GM19240 (cell line): Measurements from ENCODE around the gene SPON1.
"Not testable (repeated sequence)": the region's sequence is repeated elsewhere in the genome, so short reads cannot be mapped to it uniquely, and the experiment has no call there.

Experiments used
- DNase-seq: peaks from one replicate; pipeline ENCODE4 v3.0.0; 2011; ENCODE audit warnings: low spot score; ENCODE audit not compliant: insufficient read length

The SPON1 gene

DNA sequence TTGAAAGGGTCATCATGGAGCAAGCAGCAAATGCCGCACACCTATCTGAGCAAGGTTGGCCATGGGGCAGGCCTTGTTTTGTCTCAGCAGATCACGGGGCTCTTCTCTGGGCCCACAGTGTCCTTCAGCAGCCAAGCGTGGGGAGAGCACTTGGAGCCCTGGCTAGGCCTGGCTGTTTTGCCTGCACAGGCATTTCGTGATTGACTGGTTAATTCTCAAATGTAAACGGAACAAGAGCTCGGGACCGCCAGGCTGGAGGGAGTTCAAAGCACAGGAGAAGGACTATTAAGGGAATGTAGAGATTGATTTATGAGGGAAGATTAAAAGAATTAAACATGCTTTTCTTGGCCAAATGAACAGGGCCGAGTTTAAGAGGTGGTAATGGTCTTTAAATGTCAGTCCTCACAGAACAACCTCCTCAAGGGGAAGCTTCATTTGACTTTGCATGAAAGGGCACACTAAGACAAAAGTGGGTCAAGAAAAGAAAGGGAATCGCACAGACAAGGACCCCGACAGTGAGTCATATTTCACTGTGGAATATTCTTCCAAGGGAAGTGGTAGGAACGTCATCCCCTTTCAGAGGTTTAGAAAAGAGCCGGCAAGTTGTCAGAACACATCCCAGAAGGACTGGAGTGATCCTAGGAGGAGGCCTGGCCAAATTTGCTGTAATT lies 20.7 kb downstream of the SPON1 start:
- no peak for DNase-seq

DNA sequence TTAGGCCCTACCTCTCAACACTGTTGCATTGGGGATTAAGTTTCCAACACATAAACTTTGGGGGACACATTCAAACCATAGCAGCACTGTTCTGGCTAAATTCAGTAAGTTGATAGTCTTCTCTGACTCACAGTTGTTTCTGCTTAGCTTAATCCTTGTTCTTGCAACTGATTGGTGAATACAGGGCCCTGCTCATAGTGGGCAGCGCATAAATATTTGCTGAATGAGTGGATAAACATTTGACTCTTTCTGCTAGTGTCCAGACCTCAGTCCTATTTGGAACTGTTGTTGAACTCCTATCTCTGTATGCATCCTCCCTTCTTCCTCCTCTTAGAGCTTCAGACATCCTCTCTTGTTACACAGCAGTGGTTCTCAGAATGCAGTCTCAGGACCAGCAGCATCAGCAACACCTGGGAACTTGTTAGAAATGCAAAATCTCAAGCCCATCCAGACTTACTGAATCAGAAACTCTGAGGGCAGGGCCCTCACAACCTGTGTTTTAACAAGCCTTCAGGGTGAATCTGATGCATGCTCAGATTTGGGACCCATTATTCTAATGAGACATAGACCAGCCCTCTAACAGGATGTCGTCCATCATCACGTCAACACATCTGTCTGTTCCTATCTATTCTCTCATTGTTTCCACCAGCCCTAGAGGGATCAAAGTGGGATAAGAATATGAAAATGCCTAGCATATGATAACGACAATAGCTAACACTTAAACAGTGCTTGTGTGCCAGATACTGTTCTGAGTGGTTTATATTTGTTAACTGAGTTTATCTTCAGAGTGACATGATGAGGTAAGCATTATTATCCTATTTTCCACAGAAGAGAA lies 22.3 kb downstream of the SPON1 start:
- DNase-seq, result no peak

DNA sequence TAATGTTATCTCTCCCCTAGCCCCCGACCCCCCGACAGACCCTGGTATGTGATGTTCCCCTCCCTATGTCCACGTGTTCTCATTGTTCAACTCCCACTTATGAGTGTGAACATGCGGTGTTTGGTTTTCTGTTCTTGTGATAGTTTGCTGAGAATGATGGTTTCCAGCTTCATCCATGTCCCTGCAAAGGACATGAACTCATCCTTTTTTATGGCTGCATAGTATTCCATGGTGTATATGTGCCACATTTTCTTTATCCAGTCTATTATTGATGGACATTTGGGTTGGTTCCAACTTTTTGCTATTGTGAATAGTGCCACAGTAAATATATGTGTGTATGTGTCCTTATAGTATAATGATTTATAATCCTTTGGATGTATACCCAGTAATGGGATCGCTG lies 24.2 kb downstream of the SPON1 start:
- not testable (repeated sequence) for DNase-seq

DNA sequence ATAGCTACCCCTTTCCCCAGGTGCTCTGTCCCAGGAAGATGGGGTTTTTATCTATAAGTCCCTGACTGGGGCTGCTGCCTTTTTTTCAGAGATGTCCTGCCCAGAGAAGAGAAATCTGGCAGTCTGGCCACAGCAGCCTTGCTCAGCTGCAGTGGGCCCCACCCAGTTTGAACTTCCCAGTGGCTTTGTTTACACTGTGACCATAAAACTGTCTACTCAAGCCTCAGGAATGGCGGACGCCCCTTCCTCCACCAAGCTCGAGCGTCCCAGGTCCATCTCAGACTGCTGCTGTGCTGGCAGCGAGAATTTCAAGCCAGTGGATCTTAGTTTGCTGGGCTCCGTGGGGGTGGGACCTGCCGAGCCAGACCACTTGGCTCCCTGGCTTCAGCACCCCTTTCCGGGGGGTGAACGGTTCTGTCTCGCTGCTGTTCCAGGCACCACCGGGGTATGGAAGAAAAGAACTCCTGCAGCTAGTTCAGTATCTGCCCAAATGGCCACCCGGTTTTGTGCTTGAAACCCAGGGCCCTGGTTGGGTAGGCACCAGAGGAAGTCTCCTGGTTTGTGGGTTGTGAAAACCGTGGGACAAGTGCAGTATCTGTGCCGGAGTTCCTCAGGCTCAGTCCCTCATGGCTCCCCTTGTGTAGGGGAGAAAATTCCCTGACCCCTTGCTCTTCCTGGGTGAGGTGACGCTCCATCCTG lies 29.8 kb downstream of the SPON1 start:
- not testable (repeated sequence) for DNase-seq

DNA sequence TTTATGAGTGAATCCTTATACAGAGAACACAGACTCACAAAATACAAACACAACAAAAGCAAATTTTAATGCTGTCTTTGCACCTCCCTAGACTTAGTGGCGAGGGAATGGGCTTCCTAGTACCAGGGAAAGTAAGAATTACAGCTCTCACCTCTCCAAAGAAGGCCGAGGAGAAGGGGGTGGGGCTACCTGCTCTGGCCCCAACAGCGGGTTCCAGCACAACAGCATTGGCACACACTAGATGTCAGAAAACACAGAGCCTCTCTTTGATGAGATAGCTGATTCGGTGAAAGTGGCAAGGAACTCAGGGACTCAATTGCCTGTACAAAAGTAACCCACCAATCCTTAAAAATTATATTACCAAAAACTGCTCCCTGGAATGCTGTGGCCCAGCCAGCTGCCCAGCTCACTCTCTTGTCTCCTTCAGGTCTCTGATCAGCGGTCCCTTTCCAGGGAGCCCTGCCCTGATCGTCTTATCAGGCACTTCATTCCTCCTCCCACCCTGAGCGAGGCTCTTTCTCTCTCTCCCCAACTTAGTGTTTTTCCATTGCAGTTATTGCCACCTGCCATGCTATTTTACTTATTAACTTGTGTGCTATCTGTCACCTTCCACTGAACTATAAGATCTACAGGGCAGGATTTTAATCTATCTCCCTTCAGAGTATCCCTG lies 30.7 kb downstream of the SPON1 start:
- no peak for DNase-seq

DNA sequence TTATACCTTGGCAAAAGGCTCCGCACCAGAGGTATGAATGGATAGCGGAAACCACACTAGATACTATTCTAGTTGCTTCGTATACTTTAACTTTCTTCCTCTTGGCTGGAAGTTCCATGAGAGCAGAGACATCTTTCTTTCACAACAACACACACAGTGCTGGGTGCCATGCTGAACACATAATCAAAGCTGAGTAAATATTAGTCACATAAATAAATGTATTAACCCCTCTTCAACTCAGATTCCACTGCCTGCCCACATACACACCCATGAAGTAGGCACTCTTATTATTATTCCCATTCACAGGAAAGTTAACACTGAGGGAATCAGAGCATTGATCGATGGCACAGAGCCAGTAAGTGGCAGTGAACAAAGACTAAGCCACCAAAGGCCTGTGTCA lies 35.4 kb downstream of the SPON1 start:
- no peak for DNase-seq

DNA sequence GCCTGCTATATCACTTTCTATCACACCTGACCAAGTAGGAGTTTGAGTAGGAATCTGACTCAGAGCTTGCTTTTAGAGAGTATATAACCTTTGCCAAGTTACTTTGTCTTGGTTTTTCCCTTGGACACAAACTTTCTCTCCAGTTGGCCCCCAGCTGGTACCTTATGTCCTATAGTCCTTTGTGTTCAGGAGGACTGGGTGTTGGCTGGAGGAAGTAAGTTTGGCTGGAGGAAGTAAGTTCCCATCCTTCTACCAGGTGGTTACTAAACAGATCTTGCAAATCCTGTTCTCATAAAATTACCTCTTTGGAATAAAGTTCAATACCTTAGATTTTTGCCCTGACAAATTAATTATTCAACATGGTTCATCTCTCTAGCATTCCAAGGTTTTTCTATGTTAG lies 37.2 kb downstream of the SPON1 start:
- DNase-seq, result no peak

DNA sequence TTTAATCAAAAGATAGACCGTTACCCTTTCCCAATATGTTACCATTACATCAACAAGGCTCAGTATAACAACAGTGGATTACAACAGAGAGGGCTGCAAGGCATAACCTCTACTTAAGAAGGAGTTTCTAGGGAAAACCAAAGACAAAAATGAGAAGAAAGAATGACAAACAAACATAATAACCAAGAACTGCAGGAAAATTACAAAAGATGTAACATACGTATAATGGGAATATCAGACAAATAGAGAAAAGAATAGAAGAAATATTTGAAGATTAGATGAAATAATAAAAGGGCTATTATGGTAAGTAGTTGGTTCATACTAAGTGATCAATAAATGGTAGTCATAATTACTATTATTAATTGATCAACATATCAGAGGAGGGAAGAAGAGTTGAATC lies 39.1 kb downstream of the SPON1 start:
- DNase-seq, result no peak

DNA sequence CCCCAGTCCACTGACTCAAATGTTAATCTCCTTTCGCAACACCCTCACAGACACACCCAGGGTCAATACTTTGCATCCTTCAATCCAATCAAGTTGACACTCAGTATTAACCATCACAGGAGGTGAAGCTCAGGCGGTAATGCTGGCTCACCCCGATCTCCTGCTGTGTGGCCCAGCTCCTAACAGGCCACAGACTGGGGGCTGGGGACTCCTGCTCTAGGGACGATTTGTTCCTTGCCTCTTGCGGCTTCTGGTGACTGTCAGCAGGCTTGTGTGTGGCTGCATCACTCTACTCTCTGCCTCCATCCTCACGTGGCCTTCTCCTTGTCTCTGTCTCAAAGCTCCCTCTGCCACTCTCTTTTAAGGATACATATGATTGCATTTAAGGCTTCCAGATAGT lies 45.0 kb downstream of the SPON1 start:
- no peak for DNase-seq

DNA sequence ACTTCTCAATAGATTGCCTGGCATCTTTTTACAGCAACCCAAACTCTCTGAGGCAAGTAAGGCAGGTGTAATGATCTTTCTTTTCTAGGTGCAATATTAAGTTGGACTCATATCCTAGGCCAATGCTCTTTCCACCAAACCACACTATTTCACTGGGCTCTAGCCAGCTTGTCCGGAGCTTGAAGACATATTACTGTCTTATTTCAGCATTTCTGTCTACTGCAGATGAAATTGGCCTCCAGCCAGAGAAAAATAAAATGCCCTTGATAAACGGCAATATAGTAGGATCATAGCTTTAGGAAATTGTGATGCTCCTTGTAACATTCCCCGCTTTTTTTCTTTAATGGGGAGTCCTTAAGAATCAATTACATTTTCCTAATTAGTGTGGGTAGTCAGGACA lies 48.1 kb downstream of the SPON1 start:
- DNase-seq, result no peak

DNA sequence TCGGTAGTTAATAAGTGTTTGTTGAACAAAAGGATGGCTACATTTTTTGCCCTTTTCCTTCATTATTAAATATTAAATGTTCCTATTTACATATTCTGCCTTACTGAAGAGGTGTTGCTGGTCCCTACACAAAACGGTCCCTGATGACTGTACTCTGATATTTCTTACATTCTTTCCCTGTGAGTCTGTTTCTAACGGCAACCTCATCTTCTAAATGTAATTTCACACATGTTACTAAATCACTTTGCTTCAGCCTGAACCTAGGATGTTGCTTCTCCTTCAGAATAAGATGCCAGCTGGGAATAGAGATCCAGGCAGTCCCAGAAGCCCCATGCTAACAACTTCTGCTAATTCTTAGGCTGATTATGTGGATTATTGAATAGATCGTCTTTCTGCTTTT lies 50.3 kb downstream of the SPON1 start:
- DNase-seq, result no peak

DNA sequence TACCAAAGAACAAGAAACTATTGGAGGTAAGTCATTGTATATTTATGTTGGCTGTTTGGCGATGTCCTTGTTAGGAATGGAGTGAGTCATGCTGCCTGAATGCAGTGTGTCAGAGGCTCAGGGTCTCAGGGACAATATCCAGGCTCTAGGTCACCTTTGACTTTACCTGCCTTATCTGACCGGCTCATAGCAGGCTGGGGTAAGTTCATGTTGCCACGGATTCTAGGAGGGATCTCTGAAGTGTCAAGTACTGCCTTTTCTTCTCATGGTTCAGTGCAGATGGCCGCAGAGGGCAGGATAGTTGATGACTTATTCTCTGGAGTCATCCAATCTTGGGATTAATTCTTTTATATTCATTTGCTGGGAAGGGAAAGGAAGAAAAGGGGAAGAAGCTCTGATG lies 53.2 kb downstream of the SPON1 start:
- no peak for DNase-seq

DNA sequence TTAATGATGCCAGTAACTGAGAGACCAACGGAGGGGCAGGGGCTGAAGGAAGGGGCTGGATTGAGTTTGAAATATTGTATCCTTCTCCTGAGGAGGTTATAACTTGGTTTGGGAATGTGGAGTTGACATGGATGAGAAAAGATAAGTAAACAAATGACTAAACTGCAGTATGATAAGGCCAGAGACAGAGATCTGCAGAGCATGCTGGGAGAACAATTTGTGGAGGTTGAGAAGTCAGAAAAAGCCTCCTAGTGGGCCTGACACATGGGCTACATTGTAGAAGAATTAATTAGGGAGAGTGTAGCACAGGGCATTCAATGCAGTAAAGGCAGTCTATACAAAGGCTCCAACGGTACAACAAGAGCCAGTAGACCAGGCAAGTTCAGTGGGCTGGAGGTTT lies 55.9 kb downstream of the SPON1 start:
- DNase-seq, result no peak

DNA sequence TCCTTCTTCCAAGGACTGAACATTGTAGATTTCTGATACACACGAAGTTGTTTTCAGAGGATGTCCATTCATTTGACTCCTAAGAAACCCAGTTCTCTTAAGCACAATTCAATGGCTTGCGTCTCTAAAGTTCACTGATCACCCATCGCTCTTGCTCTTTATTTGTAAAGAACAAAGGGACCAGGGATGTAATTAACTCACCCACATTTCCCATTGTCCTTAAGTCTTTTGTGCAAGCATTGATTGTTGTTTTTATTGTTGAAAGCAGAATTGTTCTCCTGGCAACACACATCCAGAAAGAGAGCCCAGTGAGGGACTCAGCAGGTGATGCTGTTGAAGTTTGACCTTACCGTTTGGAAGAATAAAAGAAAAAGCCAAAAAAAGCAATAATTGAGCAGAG lies 59.2 kb downstream of the SPON1 start:
- no peak for DNase-seq

DNA sequence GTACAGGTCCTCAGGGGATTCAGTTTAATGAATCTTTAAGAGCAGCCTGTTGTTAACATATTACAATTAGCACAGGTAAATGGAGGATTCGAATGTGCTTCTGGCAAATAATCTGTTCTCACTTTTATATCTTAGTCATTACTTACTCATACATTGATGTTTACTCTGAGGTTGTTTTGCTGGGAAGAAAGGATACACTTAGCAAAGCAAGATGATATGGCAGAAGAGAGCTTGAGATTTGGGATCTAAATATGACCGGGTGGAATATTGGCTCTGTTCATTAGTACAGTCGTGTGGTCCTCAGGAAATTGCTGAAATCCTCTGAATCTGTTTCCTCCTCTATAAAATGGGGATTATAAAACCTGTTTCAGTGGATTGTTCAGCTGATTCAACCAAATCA lies 59.7 kb downstream of the SPON1 start:
- DNase-seq, result no peak

DNA sequence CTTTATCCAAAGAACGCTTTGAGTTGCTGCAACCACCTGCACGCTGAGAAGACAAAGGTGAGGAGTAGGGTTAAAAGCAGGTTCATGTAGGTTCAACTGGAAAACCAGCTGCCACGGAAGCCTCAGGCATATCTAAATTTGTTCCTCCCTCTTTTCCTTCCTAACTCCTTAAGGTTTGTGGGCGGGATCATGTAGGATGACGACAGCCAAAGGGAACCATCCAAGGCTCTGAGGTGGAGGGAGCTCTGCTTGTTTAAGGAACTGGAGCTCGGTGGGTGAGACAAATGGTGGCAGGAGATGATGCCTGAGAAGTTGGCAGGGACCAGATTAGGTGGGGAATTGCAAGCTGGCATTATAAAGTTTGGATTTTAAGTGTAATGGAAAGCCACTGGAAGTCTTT lies 60.3 kb downstream of the SPON1 start:
- DNase-seq, result no peak

DNA sequence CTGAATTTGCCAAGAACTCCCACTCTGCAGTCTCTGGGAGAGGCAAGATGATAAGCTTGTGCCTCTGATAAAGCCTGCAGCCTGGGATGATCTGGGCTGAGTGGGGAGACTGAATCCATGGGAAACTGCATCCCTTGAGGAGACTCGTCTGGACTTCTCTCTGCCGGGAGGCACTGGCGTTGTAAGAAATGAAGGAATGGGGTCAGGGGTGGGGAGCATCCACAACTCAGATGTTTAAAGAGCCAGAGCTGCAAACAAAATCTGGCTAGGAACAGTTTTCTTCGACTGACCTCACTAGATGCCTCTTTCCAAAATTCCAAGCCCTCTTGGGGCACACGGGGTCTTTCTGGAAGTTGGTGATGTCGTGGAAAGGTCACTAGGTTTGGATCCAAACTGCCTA lies 64.4 kb downstream of the SPON1 start:
- no peak for DNase-seq

DNA sequence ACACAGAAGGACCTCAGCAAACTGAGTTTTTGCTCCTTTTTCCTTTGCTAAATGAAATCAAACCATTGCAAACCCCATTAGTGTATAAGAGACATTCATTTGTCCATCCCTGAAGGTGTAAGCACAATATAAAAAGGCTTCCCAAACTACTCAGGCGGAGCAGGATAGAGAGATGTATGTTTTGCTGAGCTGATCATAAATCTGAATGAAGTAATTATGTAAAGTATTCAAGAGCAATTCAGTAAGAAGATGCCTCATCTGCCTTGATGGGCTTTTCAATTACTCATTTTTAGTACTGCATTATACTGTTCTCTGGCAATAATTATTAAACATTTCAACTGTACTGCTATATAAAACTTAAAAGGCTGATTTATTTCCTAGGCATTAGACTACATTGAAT lies 65.0 kb downstream of the SPON1 start:
- no peak for DNase-seq

DNA sequence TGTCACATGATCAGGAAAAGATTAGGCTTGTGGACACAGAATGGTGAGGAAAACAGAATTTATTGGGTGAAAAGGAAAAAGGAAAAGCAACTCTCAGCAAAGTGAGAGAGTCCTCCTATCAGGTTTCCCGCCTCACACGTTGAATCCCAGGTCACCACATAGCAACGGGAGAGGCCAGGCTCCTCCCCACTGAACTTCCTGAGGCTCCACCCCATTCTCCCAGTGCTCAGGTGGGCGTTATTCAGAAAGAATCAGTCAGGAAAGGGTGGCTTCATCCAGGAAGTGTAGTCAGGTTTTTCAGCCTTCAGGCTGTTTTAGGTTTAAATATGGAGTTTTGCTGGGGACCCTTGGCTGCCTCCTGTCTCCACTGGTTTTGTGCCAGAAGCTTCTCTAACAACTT lies 66.9 kb downstream of the SPON1 start:
- no peak for DNase-seq

DNA sequence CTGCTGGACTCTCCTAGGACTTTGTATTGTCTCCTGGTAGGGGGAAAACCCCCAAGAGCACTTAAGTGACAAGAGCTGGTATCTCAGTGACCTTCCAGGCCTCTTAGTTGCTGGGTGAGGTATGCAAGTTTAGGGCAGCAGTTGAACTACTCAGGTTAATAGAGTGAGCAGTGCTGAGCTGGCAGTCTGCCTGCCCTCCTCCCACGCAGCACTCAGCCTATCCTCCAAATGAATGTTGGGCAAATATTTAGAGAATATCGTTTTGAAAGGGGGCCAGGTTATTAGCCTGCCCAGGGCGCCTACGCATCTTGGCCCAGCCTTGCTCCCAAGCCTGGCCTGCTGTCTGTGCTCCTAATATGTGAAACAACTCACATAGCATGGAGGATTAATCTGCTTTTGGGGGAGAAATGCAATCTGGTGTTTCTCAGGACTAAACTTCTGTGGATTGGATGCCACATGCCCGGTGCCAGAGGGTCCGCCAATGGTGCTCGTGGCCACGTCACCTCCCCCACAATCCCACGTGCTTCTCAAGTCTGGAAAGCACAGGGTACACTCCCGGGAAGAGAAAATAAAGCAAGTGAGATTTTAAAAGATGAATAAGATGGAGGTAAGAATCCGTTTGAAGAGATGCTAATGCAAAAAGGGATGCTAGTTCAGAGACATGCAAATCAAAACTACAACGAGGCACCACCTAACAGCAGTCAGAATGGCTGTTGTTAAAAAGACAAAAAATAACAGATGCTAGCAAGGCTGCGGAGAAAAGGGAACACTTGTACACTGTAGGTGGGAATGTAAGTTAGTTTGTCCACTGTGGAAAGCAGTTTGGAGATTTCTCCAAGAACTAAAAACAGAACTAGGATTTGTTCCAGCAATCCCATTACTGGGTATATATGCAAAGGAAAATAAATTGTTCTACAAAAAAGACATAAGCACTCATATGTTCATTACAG lies 67.7 kb downstream of the SPON1 start:
- DNase-seq, result no peak

DNA sequence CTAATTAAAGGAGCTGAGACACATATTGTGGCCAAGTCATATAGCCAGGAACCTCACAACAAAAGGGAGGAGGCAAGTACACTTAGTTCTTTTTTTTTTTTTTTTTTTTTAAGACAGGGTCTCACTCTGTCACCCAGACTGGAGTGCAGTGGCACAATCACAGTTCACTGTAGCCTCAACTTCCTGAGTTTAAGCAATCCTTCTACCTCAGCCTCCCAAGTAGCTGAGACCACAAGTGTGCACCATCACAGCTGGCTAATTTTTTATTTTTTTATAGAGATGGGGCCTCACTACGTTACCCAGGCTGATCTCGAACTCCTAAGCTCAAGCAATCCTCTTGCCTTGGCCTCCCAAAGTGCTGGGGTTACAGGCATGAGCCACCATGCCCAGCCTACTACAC lies 73.0 kb downstream of the SPON1 start:
- not testable (repeated sequence) for DNase-seq
